ENCODE results near the gene REXO1. TPM values are rescaled to one million over a fixed set of nuclear protein-coding genes. Genes with fewer than 3 reads are reported as not detected.
A peak's percentile ranks its signal among the peaks of the same experiment; 100 is the strongest.

Gene REXO1
- total RNA-seq, 1 donor from 2014 or later, result 17.7 TPM

DNA sequence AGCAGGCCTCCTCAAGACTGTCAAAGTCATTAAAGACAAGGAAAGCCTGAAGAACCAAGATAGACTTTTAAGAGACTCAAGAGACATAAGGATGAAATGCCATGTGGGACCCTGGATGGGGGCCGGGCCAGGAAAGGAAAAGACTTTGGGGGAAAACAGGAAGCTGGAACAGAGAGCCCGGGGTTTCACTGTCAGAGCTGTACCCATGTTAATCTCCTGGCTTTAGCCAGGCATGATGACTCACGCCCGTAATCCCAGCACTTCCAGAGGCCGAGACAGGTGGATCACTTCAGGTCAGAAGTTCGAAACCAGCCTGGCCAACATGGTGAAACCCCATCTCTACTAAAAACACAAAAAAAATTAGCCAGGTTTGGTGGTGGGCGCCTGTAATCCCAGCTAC, 20.7 kb upstream of the REXO1 start:
- DNase-seq, result no peak
- no peak overlapping the region for H3K27ac ChIP-seq (replicated peaks)
- peaks cover 38% of the 10 kb centered on the region for H3K4me1 ChIP-seq
- no peak overlapping the region for H3K4me3 ChIP-seq
- intact Hi-C loops (cut with micrococcal nuclease), result no loop called here
- peaks cover 3% of the 10 kb centered on the region for H3K36me3 ChIP-seq
- no peaks in the 10 kb centered on the region for H3K9me3 ChIP-seq (replicated peaks)
- TF ChIP-seq, protein P1, sequence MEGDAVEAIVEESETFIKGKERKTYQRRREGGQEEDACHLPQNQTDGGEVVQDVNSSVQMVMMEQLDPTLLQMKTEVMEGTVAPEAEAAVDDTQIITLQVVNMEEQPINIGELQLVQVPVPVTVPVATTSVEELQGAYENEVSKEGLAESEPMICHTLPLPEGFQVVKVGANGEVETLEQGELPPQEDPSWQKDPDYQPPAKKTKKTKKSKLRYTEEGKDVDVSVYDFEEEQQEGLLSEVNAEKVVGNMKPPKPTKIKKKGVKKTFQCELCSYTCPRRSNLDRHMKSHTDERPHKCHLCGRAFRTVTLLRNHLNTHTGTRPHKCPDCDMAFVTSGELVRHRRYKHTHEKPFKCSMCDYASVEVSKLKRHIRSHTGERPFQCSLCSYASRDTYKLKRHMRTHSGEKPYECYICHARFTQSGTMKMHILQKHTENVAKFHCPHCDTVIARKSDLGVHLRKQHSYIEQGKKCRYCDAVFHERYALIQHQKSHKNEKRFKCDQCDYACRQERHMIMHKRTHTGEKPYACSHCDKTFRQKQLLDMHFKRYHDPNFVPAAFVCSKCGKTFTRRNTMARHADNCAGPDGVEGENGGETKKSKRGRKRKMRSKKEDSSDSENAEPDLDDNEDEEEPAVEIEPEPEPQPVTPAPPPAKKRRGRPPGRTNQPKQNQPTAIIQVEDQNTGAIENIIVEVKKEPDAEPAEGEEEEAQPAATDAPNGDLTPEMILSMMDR (IDR thresholded peaks at IDR 0.05; ENCODE audit: borderline replicate concordance), result no peak
- H3K27me3 ChIP-seq (ENCODE audit: low read depth), result no peaks in the 10 kb centered on the region

DNA sequence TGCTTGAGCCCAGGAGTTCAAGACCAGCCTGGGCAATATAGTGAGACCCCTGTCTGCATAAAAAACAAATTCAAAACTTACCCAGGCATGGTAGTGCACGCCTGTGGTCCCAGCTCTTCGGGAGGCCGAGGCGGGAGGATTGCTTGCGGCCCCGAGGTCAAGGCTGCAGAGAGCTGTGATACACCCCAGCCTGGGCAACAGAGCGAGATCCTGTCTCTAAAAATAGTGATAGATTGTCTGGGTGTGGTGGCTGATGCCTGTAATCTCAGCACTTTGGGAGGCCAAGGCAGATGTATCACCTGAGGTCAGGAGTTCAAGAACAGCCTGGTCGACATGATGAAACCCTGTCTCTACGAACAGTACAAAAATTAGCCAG, 19.1 kb upstream of the REXO1 start:
- Histone ChIP-seq H3K27ac (replicated peaks) (no peak overlapping the region), H3K27me3 (ENCODE audit: low read depth) (no peaks in the 10 kb centered on the region), H3K4me3 (no peak overlapping the region), H3K36me3 (no peaks in the 10 kb centered on the region), H3K4me1 (peaks cover 24% of the 10 kb centered on the region), H3K9me3 (replicated peaks) (no peaks in the 10 kb centered on the region)
- TF ChIP-seq, protein P1 (IDR thresholded peaks at IDR 0.05; ENCODE audit: borderline replicate concordance), result no peak
- intact Hi-C loops (cut with micrococcal nuclease), result no loop called here
- no peak for DNase-seq

DNA sequence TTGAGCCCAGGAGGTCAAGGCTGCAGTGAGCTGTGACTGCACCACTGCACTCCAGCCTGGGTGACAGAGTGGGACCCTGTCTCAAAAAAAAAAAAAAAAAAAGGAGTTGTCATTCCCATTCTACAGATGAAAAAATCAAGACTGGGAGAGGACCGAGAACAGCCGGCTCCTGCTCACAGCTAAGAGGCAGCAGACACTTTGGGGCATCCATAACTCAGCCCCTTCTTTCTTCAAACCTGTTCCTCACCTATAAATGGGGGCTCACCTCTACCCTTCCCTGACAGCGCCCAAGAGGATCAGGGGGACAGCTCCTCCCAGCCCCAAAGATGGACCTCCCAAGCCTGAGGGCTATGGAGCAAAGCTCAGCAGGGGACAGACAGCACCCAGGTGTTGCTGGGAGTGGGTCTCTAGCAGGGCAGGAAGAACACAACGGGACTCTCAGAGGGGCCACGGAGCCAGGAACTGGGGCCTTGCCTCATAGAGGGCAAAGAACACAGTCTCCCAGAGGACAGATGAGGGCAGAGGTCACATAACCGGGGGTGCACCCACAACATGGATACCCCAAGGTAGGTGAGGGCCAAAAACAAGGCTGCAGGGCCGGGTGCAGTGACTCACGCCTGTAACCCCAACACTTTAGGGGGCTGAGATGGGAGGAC, 18.5 kb upstream of the REXO1 start:
- H3K9me3 ChIP-seq (replicated peaks), result no peaks in the 10 kb centered on the region
- no peak overlapping the region for H3K4me3 ChIP-seq
- H3K27ac ChIP-seq (replicated peaks), result no peak overlapping the region
- H3K27me3 ChIP-seq (ENCODE audit: low read depth), result no peaks in the 10 kb centered on the region
- H3K4me1 ChIP-seq, result peaks cover 24% of the 10 kb centered on the region
- intact Hi-C loops (cut with micrococcal nuclease), result no loop called here
- no peak for DNase-seq
- H3K36me3 ChIP-seq, result no peaks in the 10 kb centered on the region
- TF ChIP-seq, protein P1 (IDR thresholded peaks at IDR 0.05; ENCODE audit: borderline replicate concordance), result no peak

DNA sequence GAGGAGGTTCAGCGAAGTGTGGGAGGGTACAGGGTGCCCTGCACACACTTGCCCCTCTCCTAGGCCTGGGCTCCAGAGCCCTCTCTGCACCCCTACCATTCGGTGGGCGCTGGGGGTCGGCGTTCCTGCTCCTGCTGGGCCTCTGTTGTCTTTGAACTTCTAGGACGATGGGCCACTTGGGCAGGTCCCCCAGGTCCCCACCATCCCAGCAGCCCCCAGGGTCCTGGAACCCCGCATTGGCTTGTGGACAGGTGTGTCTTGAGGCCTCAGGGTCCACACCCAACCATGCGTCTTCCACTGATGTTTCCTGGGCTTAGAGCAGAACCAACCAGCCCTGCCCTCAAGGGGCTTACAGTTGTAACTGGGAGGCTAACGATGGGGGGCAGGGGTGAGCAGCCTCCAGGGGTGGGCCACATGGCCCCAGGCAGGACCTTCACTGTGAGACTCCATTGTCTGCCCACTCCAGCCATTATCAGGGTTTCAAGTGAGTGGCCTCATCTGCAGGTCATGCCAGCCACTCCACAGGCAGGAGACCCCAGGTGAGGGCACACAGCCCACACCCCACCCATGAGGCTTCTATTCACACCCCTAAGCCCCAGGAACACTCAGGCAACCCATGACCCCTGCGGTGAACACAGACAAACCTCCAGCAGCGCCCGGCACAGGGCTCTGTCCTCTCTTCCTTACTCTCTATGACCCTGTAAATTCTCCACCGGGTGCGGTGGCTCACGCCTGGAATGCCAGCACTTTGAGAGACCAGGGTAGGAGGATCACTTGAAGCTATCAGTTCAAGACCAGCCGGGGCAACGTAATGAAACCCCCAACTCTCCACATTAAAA, 17.1 kb upstream of the REXO1 start:
- H3K9me3 ChIP-seq (replicated peaks), result no peaks in the 10 kb centered on the region
- TF ChIP-seq, protein P1 (IDR thresholded peaks at IDR 0.05; ENCODE audit: borderline replicate concordance), result no peak
- H3K4me1 ChIP-seq, result peaks cover 35% of the 10 kb centered on the region
- no peaks in the 10 kb centered on the region for H3K27me3 ChIP-seq (ENCODE audit: low read depth)
- H3K36me3 ChIP-seq, result no peaks in the 10 kb centered on the region
- H3K27ac ChIP-seq (replicated peaks), result peak overlapping the region; percentile 95
- H3K4me3 ChIP-seq, result peak overlapping the region; percentile 96
- intact Hi-C loops (cut with micrococcal nuclease), result no loop called here
- no peak for DNase-seq

DNA sequence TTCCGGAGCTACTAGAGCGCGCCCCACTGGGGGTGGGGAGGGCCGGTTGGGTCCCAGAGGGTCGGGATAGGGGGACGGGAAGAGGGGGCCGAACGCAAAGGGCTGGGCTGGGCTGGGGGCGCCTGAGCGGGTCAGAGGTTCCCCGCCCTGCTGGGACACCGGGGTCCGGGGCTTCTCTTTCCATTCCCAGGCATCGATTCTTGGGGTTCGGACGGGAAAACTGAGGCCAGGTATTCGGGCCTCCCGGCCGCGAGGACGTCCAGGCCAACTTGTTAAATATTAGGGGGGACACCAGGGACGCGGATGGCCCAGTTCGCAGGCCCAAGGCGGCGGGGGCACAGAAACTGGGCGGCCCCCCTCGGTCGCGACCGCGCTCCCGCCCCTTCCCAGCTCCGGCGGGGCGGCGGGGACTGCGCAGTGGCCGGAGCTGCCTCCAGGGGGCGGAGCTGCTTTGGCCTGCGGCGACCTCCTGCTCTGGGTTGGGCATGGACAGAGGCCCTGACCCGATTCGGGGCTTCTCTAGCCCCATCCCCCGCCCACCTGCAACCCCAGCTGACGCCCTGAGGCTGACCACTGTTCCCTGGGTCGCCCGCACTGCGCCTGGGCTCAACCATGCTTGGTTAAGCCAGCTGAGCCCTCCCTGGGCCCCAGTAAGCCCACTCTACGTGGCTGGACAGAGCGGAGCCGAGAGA, 16.3 kb upstream of the REXO1 start:
- H3K9me3 ChIP-seq (replicated peaks), result no peaks in the 10 kb centered on the region
- DNase-seq, result peak; percentile 75
- peak overlapping the region; percentile 95 for H3K27ac ChIP-seq (replicated peaks)
- TF ChIP-seq, protein P1 (IDR thresholded peaks at IDR 0.05; ENCODE audit: borderline replicate concordance), result peak; percentile 89
- intact Hi-C loops (cut with micrococcal nuclease), result no loop called here
- no peaks in the 10 kb centered on the region for H3K27me3 ChIP-seq (ENCODE audit: low read depth)
- peaks cover 43% of the 10 kb centered on the region for H3K4me1 ChIP-seq
- no peaks in the 10 kb centered on the region for H3K36me3 ChIP-seq
- peak overlapping the region; percentile 96 for H3K4me3 ChIP-seq
